ENCODE results near the gene GLCCI1. TPM values are rescaled to one million over a fixed set of nuclear protein-coding genes. Genes with fewer than 3 reads are reported as not detected.

Gene GLCCI1
- total and polyA plus RNA-seq, 4 experiments from 2014 or later: 10.4 to 49.7 (median 34.3) TPM

DNA sequence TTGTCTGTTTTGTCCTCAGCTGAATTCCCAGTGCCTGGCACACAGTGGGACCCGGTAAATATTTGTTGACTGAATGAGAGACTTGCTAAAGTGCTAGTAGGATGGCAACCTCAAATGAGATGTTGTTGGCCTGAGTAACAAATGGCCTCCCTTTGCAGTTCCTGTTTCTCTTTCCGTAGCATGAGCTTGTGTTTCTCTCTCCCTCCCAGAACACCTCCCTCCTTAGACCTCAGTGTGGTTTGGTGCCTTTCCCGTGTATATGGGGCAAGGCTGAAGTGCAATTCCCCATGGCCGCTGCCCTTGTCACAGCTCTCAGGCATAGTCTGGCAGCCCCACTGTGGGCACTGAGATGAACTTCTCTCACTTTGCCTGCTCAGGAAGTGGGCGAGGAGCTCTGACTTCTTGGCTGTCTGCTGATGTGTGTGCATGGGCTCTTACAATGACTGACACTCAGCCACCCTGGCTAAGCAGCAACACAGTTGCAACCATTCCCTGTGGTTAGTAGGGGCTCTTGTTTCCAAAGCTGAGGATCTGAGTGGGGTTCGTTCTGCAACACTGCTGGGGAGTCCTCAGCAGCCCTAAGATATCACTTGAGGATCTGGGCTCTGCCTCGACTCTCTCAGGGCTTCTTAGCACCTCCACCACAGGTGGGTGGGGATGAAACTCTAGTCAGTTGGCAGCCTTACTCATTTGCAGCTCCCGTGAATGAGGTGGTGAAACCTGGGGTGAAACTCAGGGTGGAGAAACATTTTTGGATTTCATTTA lies 157.3 kb downstream of the GLCCI1 start:
- Mint-ChIP-seq H3K27me3 (no peaks in the 10 kb centered on the region), H3K9me3 (peaks cover 0 to 2% (median 0%) of the 10 kb centered on the region in 8 donors), H3K27ac (peak overlapping the region; percentile 93 to 100 (median 98)), H3K4me1 (peaks cover 62 to 94% (median 79%) of the 10 kb centered on the region in 4 donors), H3K36me3 (peaks cover 0 to 2% of the 10 kb centered on the region in 2 donors), H3K4me3 (peak overlapping the region; percentile 46 to 89 (median 78))
- ChIA-PET CTCF (ENCODE audit: partially characterized antibody) (interaction anchor here (0.7 to 2.8 kb wide), 29 partner anchors 9 to 444 kb away, joined by 3 to 17 read pairs (median 4); no protein-coding TSS in a partner anchor), POLR2A (ENCODE audit: partially characterized antibody) (interaction anchor here (0.6 to 11.6 kb wide), 41 partner anchors 7 to 486 kb away, joined by 3 to 102 read pairs (median 4); partner anchors contain the start of genes GLCCI1 and UMAD1)
- H3K27me3 ChIP-seq (ENCODE audit: insufficient read depth, low read length): no peaks in the 10 kb centered on the region
- H3K9me3 ChIP-seq (ENCODE audit: control insufficient read depth in 1 of 2, low read length in 2 of 2): no peaks in the 10 kb centered on the region
- H3K4me1 ChIP-seq (ENCODE audit: insufficient read depth, low read length): peaks cover 94% of the 10 kb centered on the region
- H3K36me3 ChIP-seq (ENCODE audit: insufficient read depth, low read length): no peaks in the 10 kb centered on the region
- peak overlapping the region in 1 of 2 donors; percentile 12 for H3K4me3 ChIP-seq (ENCODE audit: low read length in 2 of 2)
- intact Hi-C loops (cut with micrococcal nuclease): loop anchor here (1.0 to 5.0 kb wide), 4 partner anchors 11 to 364 kb away; no protein-coding TSS in a partner anchor
- peak; percentile 80 to 92 (median 84) for DNase-seq
- peak overlapping the region; percentile 73 for H3K27ac ChIP-seq (ENCODE audit: low read depth, low read length)

DNA sequence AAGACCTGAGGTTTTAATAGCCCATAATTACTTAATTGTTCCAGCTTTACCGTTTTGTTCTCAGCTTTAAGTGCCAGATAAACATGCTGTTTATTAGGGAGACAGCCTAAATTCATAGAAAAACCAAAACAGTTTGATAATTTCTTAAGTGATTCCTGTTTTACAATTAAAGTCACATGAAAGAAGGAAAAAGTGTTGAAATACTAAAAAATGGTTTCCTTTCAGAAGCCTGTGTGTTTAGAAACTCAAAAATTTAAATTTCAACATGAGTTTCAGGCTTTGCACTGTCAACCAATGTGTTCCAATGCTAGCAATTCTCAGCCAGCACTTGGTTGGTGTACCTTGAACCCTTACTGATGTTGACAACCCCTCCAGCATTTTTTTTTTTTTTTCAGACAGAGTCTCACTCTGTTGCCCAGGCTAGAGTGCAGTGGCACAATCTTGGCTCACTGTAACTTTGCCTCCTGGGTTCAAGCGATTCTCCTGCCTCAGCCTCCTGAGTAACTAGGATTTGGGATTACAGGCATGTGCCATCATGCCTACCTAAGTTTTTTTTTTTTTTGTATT lies 158.1 kb downstream of the GLCCI1 start:
- no peaks in the 10 kb centered on the region for H3K36me3 ChIP-seq (ENCODE audit: insufficient read depth, low read length)
- intact Hi-C loops (cut with micrococcal nuclease): loop anchor here (1.0 to 5.0 kb wide), 4 partner anchors 11 to 364 kb away; no protein-coding TSS in a partner anchor
- no peaks in the 10 kb centered on the region for H3K27me3 ChIP-seq (ENCODE audit: insufficient read depth, low read length)
- ChIA-PET CTCF (ENCODE audit: partially characterized antibody) (interaction anchor here (1.1 to 2.6 kb wide), 10 partner anchors 8 to 445 kb away, joined by 3 to 17 read pairs (median 9); no protein-coding TSS in a partner anchor), POLR2A (ENCODE audit: partially characterized antibody) (interaction anchor here (1.2 to 11.6 kb wide), 17 partner anchors 7 to 486 kb away, joined by 3 to 102 read pairs (median 16); partner anchors contain the start of genes GLCCI1 and UMAD1)
- no peak for DNase-seq
- H3K27ac ChIP-seq (ENCODE audit: low read depth, low read length): peak overlapping the region; percentile 73
- H3K9me3 Mint-ChIP-seq: peaks cover 0 to 2% (median 0%) of the 10 kb centered on the region in 8 donors
- peak overlapping the region; percentile 93 to 100 (median 98) for H3K27ac Mint-ChIP-seq
- H3K4me3 ChIP-seq (ENCODE audit: low read length in 2 of 2): no peak overlapping the region
- H3K27me3 Mint-ChIP-seq: no peaks in the 10 kb centered on the region
- no peaks in the 10 kb centered on the region for H3K36me3 Mint-ChIP-seq
- H3K4me1 Mint-ChIP-seq: peaks cover 62 to 95% (median 81%) of the 10 kb centered on the region in 4 donors
- H3K9me3 ChIP-seq (ENCODE audit: control insufficient read depth in 1 of 2, low read length in 2 of 2): no peaks in the 10 kb centered on the region
- H3K4me3 Mint-ChIP-seq: peak overlapping the region in 7 of 8 donors; percentile 39 to 89 (median 80)
- peaks cover 96% of the 10 kb centered on the region for H3K4me1 ChIP-seq (ENCODE audit: insufficient read depth, low read length)

DNA sequence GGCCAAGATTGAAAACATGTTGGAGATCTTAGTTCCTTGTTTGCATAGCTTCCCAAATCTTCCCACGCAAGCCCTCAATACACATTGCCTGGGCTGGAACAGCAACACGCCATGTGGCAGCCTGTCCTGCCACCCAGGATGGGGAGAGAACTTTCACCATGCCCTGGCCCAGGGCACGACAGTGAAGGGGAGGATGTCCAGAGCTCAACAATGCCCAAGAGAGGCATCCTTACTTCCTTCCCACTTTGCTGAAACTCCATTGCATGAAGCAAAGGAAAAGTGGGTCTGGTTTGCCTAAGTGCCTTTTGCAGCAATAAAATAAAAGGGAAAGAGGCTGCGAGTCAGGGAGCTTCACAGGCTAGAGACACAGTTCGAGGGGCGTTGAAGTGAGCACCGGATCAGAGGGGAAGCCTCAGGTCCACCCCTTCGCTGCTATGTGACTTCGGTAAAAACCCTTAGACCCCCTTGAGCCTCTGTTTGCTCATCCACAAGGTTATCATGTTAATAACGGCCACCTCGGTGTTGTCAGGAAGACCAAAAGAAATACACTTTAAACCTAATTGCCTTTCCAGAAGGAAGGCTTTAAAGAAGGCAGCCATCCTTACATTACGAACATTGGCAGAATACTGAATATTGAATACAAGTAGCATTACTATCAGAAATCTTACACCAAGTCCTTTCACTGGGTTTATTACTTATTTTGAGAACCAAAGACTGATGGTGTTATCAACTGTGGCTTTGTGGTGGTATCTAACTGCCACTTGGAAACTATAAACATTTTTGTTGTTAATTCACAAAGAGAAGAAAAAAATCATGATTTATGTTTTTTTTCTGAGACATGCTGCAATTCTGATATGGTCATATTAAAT lies 160.1 kb downstream of the GLCCI1 start:
- ChIA-PET CTCF (ENCODE audit: partially characterized antibody) (interaction anchor here (1.2 kb wide), 1 partner anchor 61 kb away, joined by 4 read pairs; no protein-coding TSS in a partner anchor), POLR2A (ENCODE audit: partially characterized antibody) (interaction anchor here (0.5 to 8.0 kb wide), 6 partner anchors 9 to 938 kb away, joined by 3 to 74 read pairs (median 3); no protein-coding TSS in a partner anchor)
- H3K36me3 ChIP-seq (ENCODE audit: insufficient read depth, low read length): no peaks in the 10 kb centered on the region
- H3K9me3 ChIP-seq (ENCODE audit: control insufficient read depth in 1 of 2, low read length in 2 of 2): no peaks in the 10 kb centered on the region
- H3K4me3 Mint-ChIP-seq: peak overlapping the region in 7 of 8 donors; percentile 60 to 79 (median 73)
- intact Hi-C loops (cut with micrococcal nuclease): loop anchor here (5.0 kb wide), 1 partner anchor 366 kb away; no protein-coding TSS in a partner anchor
- peaks cover 70 to 100% (median 89%) of the 10 kb centered on the region in 4 donors for H3K4me1 Mint-ChIP-seq
- peak overlapping the region; percentile 93 to 99 (median 95) for H3K27ac Mint-ChIP-seq
- no peaks in the 10 kb centered on the region for H3K27me3 Mint-ChIP-seq
- H3K4me1 ChIP-seq (ENCODE audit: insufficient read depth, low read length): peaks cover 96% of the 10 kb centered on the region
- H3K36me3 Mint-ChIP-seq: no peaks in the 10 kb centered on the region
- H3K4me3 ChIP-seq (ENCODE audit: low read length in 2 of 2): no peak overlapping the region
- H3K27ac ChIP-seq (ENCODE audit: low read depth, low read length): peak overlapping the region; percentile 42
- H3K9me3 Mint-ChIP-seq: peaks cover 0 to 2% (median 0%) of the 10 kb centered on the region in 8 donors
- DNase-seq: peak in 2 of 5 donors; percentile 37 to 43
- H3K27me3 ChIP-seq (ENCODE audit: insufficient read depth, low read length): no peaks in the 10 kb centered on the region

DNA sequence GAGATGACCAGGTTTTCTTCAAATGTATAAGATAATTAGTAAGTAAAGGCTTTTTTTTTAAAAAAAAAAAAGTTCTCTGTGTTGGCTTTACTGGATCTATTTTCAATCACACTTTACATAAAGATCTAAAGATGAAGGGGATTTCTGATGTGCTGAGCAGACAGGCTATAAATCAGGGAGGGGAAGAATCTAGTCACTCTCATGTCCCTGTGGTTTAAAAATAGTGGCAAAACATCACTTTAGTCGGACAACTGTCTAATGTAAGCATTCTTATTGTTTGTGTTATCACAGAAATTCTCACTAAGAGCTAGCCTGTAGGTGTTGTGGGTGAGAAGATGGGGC lies 160.7 kb downstream of the GLCCI1 start:
- H3K36me3 Mint-ChIP-seq: no peaks in the 10 kb centered on the region
- ChIA-PET POLR2A (ENCODE audit: partially characterized antibody) (interaction anchor here (0.7 to 8.0 kb wide), 4 partner anchors 9 to 872 kb away, joined by 3 to 74 read pairs (median 33); no protein-coding TSS in a partner anchor), CTCF (ENCODE audit: partially characterized antibody) (no interaction called here)
- Histone ChIP-seq H3K4me1 (ENCODE audit: insufficient read depth, low read length) (peaks cover 96% of the 10 kb centered on the region), H3K27ac (ENCODE audit: low read depth, low read length) (peak overlapping the region; percentile 42), H3K4me3 (ENCODE audit: low read length in 2 of 2) (no peak overlapping the region), H3K9me3 (ENCODE audit: control insufficient read depth in 1 of 2, low read length in 2 of 2) (no peaks in the 10 kb centered on the region), H3K27me3 (ENCODE audit: insufficient read depth, low read length) (no peaks in the 10 kb centered on the region), H3K36me3 (ENCODE audit: insufficient read depth, low read length) (no peaks in the 10 kb centered on the region)
- peaks cover 73 to 100% (median 93%) of the 10 kb centered on the region in 4 donors for H3K4me1 Mint-ChIP-seq
- intact Hi-C loops (cut with micrococcal nuclease): loop anchor here (5.0 kb wide), 1 partner anchor 367 kb away; no protein-coding TSS in a partner anchor
- peak overlapping the region; percentile 93 to 99 (median 95) for H3K27ac Mint-ChIP-seq
- no peaks in the 10 kb centered on the region for H3K27me3 Mint-ChIP-seq
- peaks cover 0 to 2% (median 0%) of the 10 kb centered on the region in 8 donors for H3K9me3 Mint-ChIP-seq
- peak in 1 of 5 donors; percentile 41 for DNase-seq
- peak overlapping the region in 5 of 8 donors; percentile 52 to 78 (median 73) for H3K4me3 Mint-ChIP-seq

DNA sequence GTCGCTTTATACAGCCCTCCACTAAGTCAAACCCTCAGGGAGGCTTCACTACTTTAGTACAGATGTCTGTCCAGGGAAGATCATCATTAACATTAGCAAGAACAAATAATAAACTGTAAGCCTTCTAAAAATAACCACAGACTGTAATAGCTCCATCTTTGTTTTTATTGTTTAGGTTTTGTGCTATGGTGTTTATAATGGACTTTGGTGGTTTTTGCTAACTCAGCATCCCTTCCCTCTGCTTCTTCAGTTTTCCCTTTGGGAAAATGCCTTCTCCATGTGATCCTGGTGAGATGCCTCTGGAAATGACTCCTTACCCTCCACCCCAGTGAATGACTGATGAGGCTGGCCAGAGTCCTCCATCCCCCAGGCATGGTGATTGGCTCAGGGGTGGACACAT lies 162.1 kb downstream of the GLCCI1 start:
- no peaks in the 10 kb centered on the region for H3K9me3 ChIP-seq (ENCODE audit: control insufficient read depth in 1 of 2, low read length in 2 of 2)
- CTCF ChIA-PET (ENCODE audit: partially characterized antibody): interaction anchor here (1.2 to 1.5 kb wide), 2 partner anchors 17 to 163 kb away, joined by 3 to 9 read pairs; partner anchors contain the start of gene GLCCI1
- Mint-ChIP-seq H3K4me3 (peak overlapping the region in 4 of 8 donors; percentile 0 to 67 (median 27)), H3K27ac (peak overlapping the region; percentile 93 to 100 (median 97)), H3K27me3 (no peaks in the 10 kb centered on the region), H3K4me1 (peaks cover 71 to 100% (median 90%) of the 10 kb centered on the region in 4 donors), H3K36me3 (no peaks in the 10 kb centered on the region), H3K9me3 (peaks cover 0 to 2% (median 0%) of the 10 kb centered on the region in 8 donors)
- intact Hi-C loops (cut with micrococcal nuclease): loop anchor here (5.0 to 10.0 kb wide), 2 partner anchors 488 to 946 kb away; partner anchors contain the start of genes C1GALT1 and UMAD1
- no peaks in the 10 kb centered on the region for H3K36me3 ChIP-seq (ENCODE audit: insufficient read depth, low read length)
- H3K27me3 ChIP-seq (ENCODE audit: insufficient read depth, low read length): no peaks in the 10 kb centered on the region
- peak overlapping the region; percentile 57 for H3K27ac ChIP-seq (ENCODE audit: low read depth, low read length)
- H3K4me1 ChIP-seq (ENCODE audit: insufficient read depth, low read length): peaks cover 96% of the 10 kb centered on the region
- POLR2A ChIA-PET (ENCODE audit: partially characterized antibody): interaction anchor here (0.6 to 8.0 kb wide), 5 partner anchors 10 to 161 kb away, joined by 3 to 101 read pairs (median 63); partner anchors contain the start of gene GLCCI1
- no peak overlapping the region for H3K4me3 ChIP-seq (ENCODE audit: low read length in 2 of 2)
- DNase-seq: no peak
